Spleen (tissue), 11 donors: Measurements from ENCODE around the gene REXO1. TPM values are rescaled to one million over a fixed set of nuclear protein-coding genes. Genes with fewer than 3 reads are reported as not detected.
A peak's percentile ranks its signal among the peaks of the same experiment; 100 is the strongest.

Experiments
- DNase-seq: peaks from one replicate; pipeline ENCODE4 v3.0.0-alpha.2; 2020
- H3K27ac ChIP-seq, 8 donors: fragments of 200-600 bp; sonication (generic) in 7 of 8; 1 replicate in 4 of 8; 2 replicates in 4 of 8; pipeline versions ENCODE4 v1.5.0 to v1.8.0; 2016 to 2021; ENCODE audit warnings: inconsistent platforms in 4 of 8, mild to moderate bottlenecking in 4 of 8, moderate library complexity in 1 of 8
- H3K27me3 ChIP-seq, 7 donors: fragments of 200-600 bp; sonication (generic) in 6 of 7; replicated peaks in 1 of 7; 1 replicate in 4 of 7; 2 replicates in 3 of 7; pipeline versions ENCODE4 v1.5.0 to v1.8.0; 2016 to 2021; ENCODE audit warnings: inconsistent platforms in 3 of 7, mild to moderate bottlenecking in 1 of 7
- H3K36me3 ChIP-seq, 6 donors: fragments of 200-600 bp; sonication (generic) in 5 of 6; 1 replicate in 4 of 6; 2 replicates in 2 of 6; pipeline versions ENCODE4 v1.5.0 to v1.8.0; 2016 to 2021; ENCODE audit warnings: inconsistent platforms in 2 of 6
- H3K4me1 ChIP-seq, 6 donors: fragments of 200-600 bp; sonication (generic) in 5 of 6; 1 replicate in 3 of 6; 2 replicates in 3 of 6; pipeline versions ENCODE4 v1.5.0 to v1.8.0; 2016 to 2021; ENCODE audit warnings: inconsistent platforms in 3 of 6
- H3K4me3 ChIP-seq, 8 donors: fragments of 200-600 bp; sonication (generic) in 7 of 8; 1 replicate in 4 of 8; 2 replicates in 4 of 8; pipeline versions ENCODE4 v1.5.0 to v1.8.0; 2016 to 2021; ENCODE audit warnings: inconsistent platforms in 4 of 8, mild to moderate bottlenecking in 4 of 8, moderate library complexity in 2 of 8
- H3K9me3 ChIP-seq, 8 donors: fragments of 200-600 bp; sonication (generic) in 7 of 8; 1 replicate in 4 of 8; 2 replicates in 4 of 8; pipeline versions ENCODE4 v1.5.0 to v1.8.0; 2016 to 2021; ENCODE audit warnings: inconsistent platforms in 4 of 8
- POLR2A ChIP-seq, 3 donors: fragments of 450-650 bp; IDR thresholded peaks; one replicate each; pipeline ENCODE4 v1.5.1; 2017; ENCODE audit warnings: antibody characterized with exemption in 3 of 3, mild to moderate bottlenecking in 1 of 3
- POLR2AphosphoS5 ChIP-seq, 3 donors: sonication (generic); formaldehyde crosslinking; IDR thresholded peaks; one replicate each; pipeline ENCODE4 v1.5.1; 2017; ENCODE audit warnings: antibody characterized with exemption in 3 of 3
- WGBS, 5 donors: extraction: QIAGEN DNeasy Blood & Tissue Kit in 3 of 5; methylation state at CpG; one replicate each; pipeline versions ENCODE4 v1.1.5 to v1.1.7; 2013 to 2018; 5-methylcytosine and 5-hydroxymethylcytosine counted together
- intact Hi-C: fragments of 100-400 bp; cut with DNase I; formaldehyde crosslinking; loops from one replicate; pipeline ENCODE4 v1.15.0; 2023; ENCODE audit warnings: low total_unique reads
- polyA plus RNA-seq, 3 donors: library from polyadenylated mRNA; stranded (reverse); fragments of 200-250 nt; gene quantifications; one replicate each; pipeline ENCODE4 v1.2.1, GENCODE V29; 2013
- total RNA-seq, 7 donors: library from RNA; depleted of rRNA in 3 of 7; stranded (reverse); fragments of >200 nt in 3 of 7; fragmentation: NEBNext Ultra II Directional in 4 of 7; extraction: Animal tissue kit (Norgen Biotek cat#: 25700) in 4 of 7; gene quantifications; one replicate each; pipeline versions ENCODE4 v1.1.0 to v1.2.1, GENCODE V29; 2016 to 2021
- TF ChIP-seq, protein P1 (sequence below), 11 experiments: fragments of 200-600 bp in 7 of 11; fragments of 450-650 bp in 4 of 11; sonication (generic) in 4 of 11; IDR thresholded peaks in 8 of 11; conservative IDR thresholded peaks in 3 of 11; 1 replicate in 7 of 11; 2 replicates in 4 of 11; pipeline versions ENCODE4 v1.4.0 to v1.8.0; 2016 to 2021; ENCODE audit warnings: antibody characterized with exemption in 11 of 11, inconsistent platforms in 4 of 11, mild to moderate bottlenecking in 1 of 11
- donor health status: healthy with polysubstance abuse.
- donor health status: DM: no; HTN: no; CAD: no; lungs with moderate emphysema.
- donor health status: DM: no; HTN: no; CAD: no.
- donor health status: Bipolar disorder and iron deficiency.
- donor health status: healthy.
- donor health status: DM: no; HTN: no; CAD: no.
- donor health status: DM: yes; HTN: yes; CAD: no.

REXO1 gene
- total and polyA plus RNA-seq, 10 donors, result 13.4 to 88.1 (median 50.6) TPM

DNA sequence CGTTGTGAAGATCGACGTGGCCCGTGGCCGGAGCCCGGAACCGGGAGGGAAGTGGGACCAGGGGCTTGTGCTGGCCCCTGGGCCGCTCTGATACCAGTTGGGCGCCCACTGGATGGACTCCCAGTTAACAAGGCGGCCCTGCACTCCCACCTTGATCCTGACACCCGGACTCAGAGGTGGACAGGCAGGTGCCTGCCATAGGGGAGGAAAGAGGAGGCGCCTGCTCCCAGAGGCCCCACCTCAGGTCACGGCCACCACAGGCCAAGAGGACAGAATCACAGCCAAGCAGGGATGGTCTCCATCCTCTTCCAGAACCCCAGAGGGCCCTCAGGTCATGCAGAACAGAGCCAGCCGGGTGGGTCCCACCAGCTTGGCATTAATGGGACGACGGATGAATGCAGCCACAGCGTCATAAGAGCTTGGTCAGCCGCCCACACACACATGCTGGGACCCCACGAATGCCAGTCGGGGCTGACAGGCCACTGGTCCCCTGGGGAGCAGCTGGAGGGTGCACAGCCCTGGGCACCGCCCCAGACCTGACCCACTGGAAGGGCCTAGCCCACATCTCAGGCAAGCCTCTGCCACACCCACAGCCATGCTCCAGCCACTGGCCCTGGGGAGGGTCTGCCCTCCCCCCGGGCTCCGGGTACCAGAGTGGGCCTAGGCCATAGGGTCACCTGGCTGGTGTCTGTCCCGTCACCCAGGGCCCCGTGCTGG lies 24.7 kb upstream of the REXO1 start:
- Histone ChIP-seq H3K27ac (peak overlapping the region in 7 of 8 donors; percentile 92 to 96 (median 94)), H3K4me1 (peaks cover 47 to 87% (median 65%) of the 10 kb centered on the region in 6 donors)
- WGBS, 5 donors, result 75 to 85% (median 80%) methylated on average over 13 to 25 of the region's 25 CpGs

GRCh38 chr19:1871630-1872029 lies 23.3 kb upstream of the REXO1 start:
- H3K36me3 ChIP-seq, result peaks cover 0 to 54% (median 21%) of the 10 kb centered on the region in 6 donors
- H3K4me3 ChIP-seq, result no peak overlapping the region
- no peaks in the 10 kb centered on the region for H3K27me3 ChIP-seq
- peak overlapping the region in 5 of 8 donors; percentile 45 to 96 (median 94) for H3K27ac ChIP-seq
- intact Hi-C loops, result no loop called here
- peak; percentile 74 for DNase-seq
- H3K9me3 ChIP-seq, result no peaks in the 10 kb centered on the region
- WGBS, 5 donors, result 86 to 95% (median 90%) methylated on average over 4 to 13 of the region's 13 CpGs
- TF ChIP-seq POLR2A (IDR thresholded peaks at IDR 0.05), result no peak
- TF ChIP-seq, protein P1, sequence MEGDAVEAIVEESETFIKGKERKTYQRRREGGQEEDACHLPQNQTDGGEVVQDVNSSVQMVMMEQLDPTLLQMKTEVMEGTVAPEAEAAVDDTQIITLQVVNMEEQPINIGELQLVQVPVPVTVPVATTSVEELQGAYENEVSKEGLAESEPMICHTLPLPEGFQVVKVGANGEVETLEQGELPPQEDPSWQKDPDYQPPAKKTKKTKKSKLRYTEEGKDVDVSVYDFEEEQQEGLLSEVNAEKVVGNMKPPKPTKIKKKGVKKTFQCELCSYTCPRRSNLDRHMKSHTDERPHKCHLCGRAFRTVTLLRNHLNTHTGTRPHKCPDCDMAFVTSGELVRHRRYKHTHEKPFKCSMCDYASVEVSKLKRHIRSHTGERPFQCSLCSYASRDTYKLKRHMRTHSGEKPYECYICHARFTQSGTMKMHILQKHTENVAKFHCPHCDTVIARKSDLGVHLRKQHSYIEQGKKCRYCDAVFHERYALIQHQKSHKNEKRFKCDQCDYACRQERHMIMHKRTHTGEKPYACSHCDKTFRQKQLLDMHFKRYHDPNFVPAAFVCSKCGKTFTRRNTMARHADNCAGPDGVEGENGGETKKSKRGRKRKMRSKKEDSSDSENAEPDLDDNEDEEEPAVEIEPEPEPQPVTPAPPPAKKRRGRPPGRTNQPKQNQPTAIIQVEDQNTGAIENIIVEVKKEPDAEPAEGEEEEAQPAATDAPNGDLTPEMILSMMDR (IDR thresholded peaks at IDR 0.05 in 8 of 11, conservative IDR thresholded peaks at IDR 0.05 in 3 of 11), result no peak
- TF ChIP-seq POLR2AphosphoS5 (IDR thresholded peaks at IDR 0.05), result no peak
- peaks cover 45 to 90% (median 60%) of the 10 kb centered on the region in 6 donors for H3K4me1 ChIP-seq

More for the DNA sequence above, 24.7 kb upstream of the REXO1 start:
- peaks cover 0 to 62% (median 21%) of the 10 kb centered on the region in 6 donors for H3K36me3 ChIP-seq
- peak; percentile 73 for DNase-seq
- no peaks in the 10 kb centered on the region for H3K9me3 ChIP-seq
- intact Hi-C loops, result no loop called here
- TF ChIP-seq, protein P1 (IDR thresholded peaks at IDR 0.05 in 8 of 11, conservative IDR thresholded peaks at IDR 0.05 in 3 of 11), result no peak
- TF ChIP-seq POLR2AphosphoS5 (IDR thresholded peaks at IDR 0.05), result peak in 2 of 3 donors; percentile 3 to 9
- no peaks in the 10 kb centered on the region for H3K27me3 ChIP-seq
- H3K4me3 ChIP-seq, result peak overlapping the region in 3 of 8 donors; percentile 88 to 98 (median 89)

DNA sequence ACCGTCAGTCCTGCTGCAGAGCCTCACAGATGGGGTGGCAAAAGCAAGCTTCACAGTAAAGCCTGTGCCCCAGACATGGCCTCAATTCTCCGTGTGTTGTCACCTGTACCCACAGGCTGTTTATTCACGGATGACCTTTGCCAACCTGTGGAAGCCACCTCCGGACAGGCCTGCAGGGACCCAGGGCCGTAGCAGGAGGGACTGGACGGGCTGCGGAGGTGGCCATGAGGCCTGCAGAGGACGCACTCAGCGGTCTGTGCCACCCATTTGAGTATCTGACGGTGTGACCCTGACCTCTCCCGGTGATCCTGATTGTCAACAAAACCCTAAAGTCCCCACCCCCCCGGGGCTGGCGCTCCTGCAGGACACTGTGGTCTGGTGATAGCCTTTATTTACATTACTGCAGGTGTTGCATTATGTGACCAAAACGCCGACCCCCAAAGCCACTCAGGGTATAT lies 22.9 kb upstream of the REXO1 start:
- DNase-seq, result peak; percentile 83
- Histone ChIP-seq H3K4me3 (no peak overlapping the region), H3K27ac (peak overlapping the region in 5 of 8 donors; percentile 45 to 96 (median 94)), H3K9me3 (no peaks in the 10 kb centered on the region), H3K27me3 (no peaks in the 10 kb centered on the region), H3K36me3 (peaks cover 0 to 53% (median 21%) of the 10 kb centered on the region in 6 donors), H3K4me1 (peaks cover 40 to 86% (median 56%) of the 10 kb centered on the region in 6 donors)
- WGBS, 5 donors, result 70 to 91% (median 79%) methylated on average over 4 to 15 of the region's 15 CpGs
- intact Hi-C loops, result no loop called here
- peak in 2 of 3 donors; percentile 54 to 66 for TF ChIP-seq POLR2AphosphoS5 (IDR thresholded peaks at IDR 0.05)
- TF ChIP-seq, protein P1 (IDR thresholded peaks at IDR 0.05 in 8 of 11, conservative IDR thresholded peaks at IDR 0.05 in 3 of 11), result no peak

GRCh38 chr19:1868971-1869370 lies 20.7 kb upstream of the REXO1 start:
- peak overlapping the region in 1 of 8 donors; percentile 26 for H3K27ac ChIP-seq
- DNase-seq, result no peak
- no peaks in the 10 kb centered on the region for H3K27me3 ChIP-seq
- TF ChIP-seq POLR2AphosphoS5 (IDR thresholded peaks at IDR 0.05) (no peak), POLR2A (IDR thresholded peaks at IDR 0.05) (no peak)
- TF ChIP-seq, protein P1 (IDR thresholded peaks at IDR 0.05 in 8 of 11, conservative IDR thresholded peaks at IDR 0.05 in 3 of 11), result no peak
- H3K36me3 ChIP-seq, result peaks cover 0 to 53% (median 21%) of the 10 kb centered on the region in 6 donors
- H3K4me1 ChIP-seq, result peaks cover 33 to 85% (median 50%) of the 10 kb centered on the region in 6 donors
- intact Hi-C loops, result no loop called here
- WGBS, 5 donors, result 83 to 91% (median 89%) methylated on average over 7 of the region's 7 CpGs
- H3K4me3 ChIP-seq, result no peak overlapping the region
- H3K9me3 ChIP-seq, result no peaks in the 10 kb centered on the region
